Stimulated activated CD4-positive, alpha-beta T cell treated with anti-CD3 and anti-CD28 coated beads, Interleukin-1b, Interleukin-23, amount 100 ng/mL, for 24 hours (primary cell): ENCODE measurements around the gene GPR21.

Experiments
- DNase-seq, 4 experiments: peaks; one replicate each; pipeline ENCODE4 v3.0.0-alpha.2; 2020; ENCODE audit warnings: low read depth in 4 of 4, low spot score in 1 of 4

The GPR21 gene

GRCh38 chr9:123063177-123063598 is 29.7 kb downstream of the GPR21 start:
- no peak for DNase-seq

GRCh38 chr9:123063896-123064295 is 30.4 kb downstream of the GPR21 start:
- DNase-seq = no peak

- no peak for DNase-seq
Observed at GRCh38 chr9:123064716-123065115, 31.2 kb downstream of the GPR21 start.

- no peak for DNase-seq
Observed at GRCh38 chr9:123065196-123065595, 31.7 kb downstream of the GPR21 start.

- no peak for DNase-seq
Observed at GRCh38 chr9:123067136-123067535, 33.7 kb downstream of the GPR21 start.

GRCh38 chr9:123069010-123069481 is 35.6 kb downstream of the GPR21 start:
- no peak for DNase-seq

GRCh38 chr9:123070198-123070597 is 36.7 kb downstream of the GPR21 start:
- no peak for DNase-seq

GRCh38 chr9:123072407-123072995 is 39.0 kb downstream of the GPR21 start:
- DNase-seq = no peak

GRCh38 chr9:123073441-123073840 is 40.0 kb downstream of the GPR21 start:
- no peak for DNase-seq

- DNase-seq = no peak
Observed at GRCh38 chr9:123073991-123074422, 40.5 kb downstream of the GPR21 start.

- no peak for DNase-seq
Observed at GRCh38 chr9:123074628-123075027, 41.2 kb downstream of the GPR21 start.

- no peak for DNase-seq
Observed at GRCh38 chr9:123080444-123080843, 47.0 kb downstream of the GPR21 start.

- peak in 1 of 4 experiments; percentile 5 for DNase-seq
Observed at GRCh38 chr9:123081824-123082223, 48.4 kb downstream of the GPR21 start.

GRCh38 chr9:123083680-123084079 is 50.2 kb downstream of the GPR21 start:
- no peak for DNase-seq

- no peak for DNase-seq
Observed at GRCh38 chr9:123084256-123084655, 50.8 kb downstream of the GPR21 start.
